Measurements from ENCODE around the gene GSTA1. TPM values are rescaled to one million over a fixed set of nuclear protein-coding genes. Genes with fewer than 3 reads are reported as not detected.
"Not testable (repeated sequence)": the region's sequence is repeated elsewhere in the genome, so short reads cannot be mapped to it uniquely, and the experiment has no call there.

GSTA1 gene
- total RNA-seq, 1 experiment from 2014 or later, result 0.94 TPM

- DNase-seq, result no peak
Measured at GRCh38 chr6:52786249-52786956, 17.2 kb downstream of the GSTA1 start.

GRCh38 chr6:52782696-52783274 lies 20.8 kb downstream of the GSTA1 start:
- H3K4me3 ChIP-seq (ENCODE audit: insufficient read depth, low read depth, low read length); H3K36me3 ChIP-seq (replicated peaks; ENCODE audit: control insufficient read depth, insufficient read depth, low read length); H3K27me3 ChIP-seq (ENCODE audit: control insufficient read depth, insufficient read depth, low read length); DNase-seq: not testable (repeated sequence)

More at GRCh38 chr6:52786249-52786956, 17.2 kb downstream of the GSTA1 start:
- Histone ChIP-seq H3K27me3 (ENCODE audit: control insufficient read depth, insufficient read depth, low read length) (no peaks in the 10 kb centered on the region), H3K4me3 (ENCODE audit: insufficient read depth, low read depth, low read length) (no peak overlapping the region), H3K36me3 (replicated peaks; ENCODE audit: control insufficient read depth, insufficient read depth, low read length) (no peaks in the 10 kb centered on the region)

- not testable (repeated sequence) for DNase-seq; H3K4me3 ChIP-seq (ENCODE audit: insufficient read depth, low read depth, low read length); H3K27me3 ChIP-seq (ENCODE audit: control insufficient read depth, insufficient read depth, low read length); H3K36me3 ChIP-seq (replicated peaks; ENCODE audit: control insufficient read depth, insufficient read depth, low read length)
Measured at GRCh38 chr6:52782209-52782608, 21.4 kb downstream of the GSTA1 start.

GRCh38 chr6:52779237-52779636 lies 24.4 kb downstream of the GSTA1 start:
- Histone ChIP-seq H3K36me3 (replicated peaks; ENCODE audit: control insufficient read depth, insufficient read depth, low read length) (no peaks in the 10 kb centered on the region), H3K4me3 (ENCODE audit: insufficient read depth, low read depth, low read length) (no peak overlapping the region), H3K27me3 (ENCODE audit: control insufficient read depth, insufficient read depth, low read length) (no peaks in the 10 kb centered on the region)
- no peak for DNase-seq

- H3K27me3 ChIP-seq (ENCODE audit: control insufficient read depth, insufficient read depth, low read length); H3K4me3 ChIP-seq (ENCODE audit: insufficient read depth, low read depth, low read length); DNase-seq; H3K36me3 ChIP-seq (replicated peaks; ENCODE audit: control insufficient read depth, insufficient read depth, low read length): not testable (repeated sequence)
Measured at GRCh38 chr6:52776711-52777351, 26.8 kb downstream of the GSTA1 start.

- DNase-seq; H3K36me3 ChIP-seq (replicated peaks; ENCODE audit: control insufficient read depth, insufficient read depth, low read length); H3K27me3 ChIP-seq (ENCODE audit: control insufficient read depth, insufficient read depth, low read length); H3K4me3 ChIP-seq (ENCODE audit: insufficient read depth, low read depth, low read length): not testable (repeated sequence)
Measured at GRCh38 chr6:52769399-52769798, 34.2 kb downstream of the GSTA1 start.

- not testable (repeated sequence) for H3K4me3 ChIP-seq (ENCODE audit: insufficient read depth, low read depth, low read length); DNase-seq; H3K27me3 ChIP-seq (ENCODE audit: control insufficient read depth, insufficient read depth, low read length); H3K36me3 ChIP-seq (replicated peaks; ENCODE audit: control insufficient read depth, insufficient read depth, low read length)
Measured at GRCh38 chr6:52767658-52768057, 36.0 kb downstream of the GSTA1 start.

- peak; percentile 33 for DNase-seq
- H3K36me3 ChIP-seq (replicated peaks; ENCODE audit: control insufficient read depth, insufficient read depth, low read length); H3K27me3 ChIP-seq (ENCODE audit: control insufficient read depth, insufficient read depth, low read length); H3K4me3 ChIP-seq (ENCODE audit: insufficient read depth, low read depth, low read length): not testable (repeated sequence)
Measured at GRCh38 chr6:52763322-52763916, 40.2 kb downstream of the GSTA1 start, which contains the start of gene GSTA2. Gene GSTA2 (minus strand): TSS chr6:52763475. CDS start chr6:52757947, 5,528 bp downstream.

GRCh38 chr6:52761673-52762491 lies 41.7 kb downstream of the GSTA1 start:
- DNase-seq; H3K4me3 ChIP-seq (ENCODE audit: insufficient read depth, low read depth, low read length); H3K27me3 ChIP-seq (ENCODE audit: control insufficient read depth, insufficient read depth, low read length); H3K36me3 ChIP-seq (replicated peaks; ENCODE audit: control insufficient read depth, insufficient read depth, low read length): not testable (repeated sequence)

- no peaks in the 10 kb centered on the region for H3K36me3 ChIP-seq (replicated peaks; ENCODE audit: control insufficient read depth, insufficient read depth, low read length)
- no peak for DNase-seq
- no peaks in the 10 kb centered on the region for H3K27me3 ChIP-seq (ENCODE audit: control insufficient read depth, insufficient read depth, low read length)
- no peak overlapping the region for H3K4me3 ChIP-seq (ENCODE audit: insufficient read depth, low read depth, low read length)
Measured at GRCh38 chr6:52760105-52760765, 43.4 kb downstream of the GSTA1 start.

GRCh38 chr6:52759085-52759484 lies 44.5 kb downstream of the GSTA1 start:
- no peaks in the 10 kb centered on the region for H3K36me3 ChIP-seq (replicated peaks; ENCODE audit: control insufficient read depth, insufficient read depth, low read length)
- H3K27me3 ChIP-seq (ENCODE audit: control insufficient read depth, insufficient read depth, low read length), result no peaks in the 10 kb centered on the region
- DNase-seq, result no peak
- H3K4me3 ChIP-seq (ENCODE audit: insufficient read depth, low read depth, low read length), result no peak overlapping the region

GRCh38 chr6:52757651-52758338 lies 45.8 kb downstream of the GSTA1 start:
- DNase-seq; H3K36me3 ChIP-seq (replicated peaks; ENCODE audit: control insufficient read depth, insufficient read depth, low read length): not testable (repeated sequence)

GRCh38 chr6:52754443-52754842 lies 49.2 kb downstream of the GSTA1 start:
- Histone ChIP-seq H3K36me3 (replicated peaks; ENCODE audit: control insufficient read depth, insufficient read depth, low read length) (no peaks in the 10 kb centered on the region), H3K4me3 (ENCODE audit: insufficient read depth, low read depth, low read length) (no peak overlapping the region), H3K27me3 (ENCODE audit: control insufficient read depth, insufficient read depth, low read length) (no peaks in the 10 kb centered on the region)
- DNase-seq, result no peak

More at GRCh38 chr6:52757651-52758338, 45.8 kb downstream of the GSTA1 start:
- H3K27me3 ChIP-seq (ENCODE audit: control insufficient read depth, insufficient read depth, low read length); H3K4me3 ChIP-seq (ENCODE audit: insufficient read depth, low read depth, low read length): not testable (repeated sequence)

Data from H7 (cell line).